ENCODE data around the gene P4HA3.

- TF ChIP-seq CTCF (IDR thresholded peaks at IDR 0.05; ENCODE audit: borderline replicate concordance, extremely low read depth, low read length, poor library complexity, severe bottlenecking), result no peak
- no peak for TF ChIP-seq EZH2 (IDR thresholded peaks at IDR 0.05; ENCODE audit: borderline replicate concordance, low read depth, low read length, severe bottlenecking)
Measured at GRCh38 chr11:74357449-74357848, 46.0 kb upstream of the P4HA3 start.
